Activated T-helper 2 cell treated with anti-CD3 and anti-CD28 coated beads, Interferon-gamma antibody, Interleukin-2, Interleukin-4, amounts not matched to agents 10 μg/mL and 5 μg/mL and 100 μg/mL, durations not matched to agents 14 hours and 24 hours and 36 hours (primary cell): Measurements from ENCODE around the gene AGBL5. TPM values are rescaled to one million over a fixed set of nuclear protein-coding genes. Genes with fewer than 3 reads are reported as not detected.

Experiments used
- DNase-seq: peaks from one replicate; pipeline ENCODE4 v3.0.0; 2021; ENCODE audit warnings: low spot score
- H3K27ac Mint-ChIP-seq: one replicate; pipeline ENCODE4 v1.8.0; 2021; ENCODE audit warnings: mixed read lengths
- H3K27me3 Mint-ChIP-seq: one replicate; pipeline ENCODE4 v1.8.0; 2021; ENCODE audit warnings: low read depth, mixed read lengths
- H3K36me3 Mint-ChIP-seq: one replicate; pipeline ENCODE4 v1.8.0; 2021; ENCODE audit warnings: low read depth, mixed read lengths
- H3K4me1 Mint-ChIP-seq: one replicate; pipeline ENCODE4 v1.8.0; 2021; ENCODE audit warnings: low read depth, mixed read lengths
- H3K4me3 Mint-ChIP-seq: one replicate; pipeline ENCODE4 v1.8.0; 2021; ENCODE audit warnings: low read depth, mild to moderate bottlenecking, moderate library complexity, mixed read lengths
- H3K9me3 Mint-ChIP-seq: one replicate; pipeline ENCODE4 v1.8.0; 2021; ENCODE audit warnings: mixed read lengths
- intact Hi-C: fragments of 100-400 bp; cut with micrococcal nuclease; formaldehyde crosslinking; loops from one replicate; pipeline ENCODE4 v1.15.1; 2023
- total RNA-seq: library from RNA; stranded (reverse); gene quantifications from 2 replicates; pipeline ENCODE4 v1.2.3, GENCODE V29; 2022

AGBL5 gene
- total RNA-seq, 1 donor from 2014 or later = 13.8 TPM

GRCh38 chr2:27049422-27050280 lies 1.8 kb upstream of the AGBL5 start:
- H3K4me1 Mint-ChIP-seq = peaks cover 14% of the 10 kb centered on the region
- H3K36me3 Mint-ChIP-seq = peaks cover 13% of the 10 kb centered on the region
- no peaks in the 10 kb centered on the region for H3K9me3 Mint-ChIP-seq
- H3K4me3 Mint-ChIP-seq = peak overlapping the region; percentile 88
- H3K27ac Mint-ChIP-seq = peak overlapping the region; percentile 98
- intact Hi-C loops = loop anchor here (1.0 to 2.0 kb wide), 4 partner anchors 17 to 163 kb away; partner anchors contain the start of genes ATRAID, KHK, OST4 and SLC5A6
- peak; percentile 50 for DNase-seq
- H3K27me3 Mint-ChIP-seq = peaks cover 2% of the 10 kb centered on the region

GRCh38 chr2:27050281-27050995 lies 1.0 kb upstream of the AGBL5 start:
- Mint-ChIP-seq H3K4me1 (peaks cover 14% of the 10 kb centered on the region), H3K36me3 (peaks cover 14% of the 10 kb centered on the region), H3K27me3 (peaks cover 2% of the 10 kb centered on the region), H3K27ac (peak overlapping the region; percentile 98), H3K9me3 (no peaks in the 10 kb centered on the region), H3K4me3 (peak overlapping the region; percentile 88)
- DNase-seq = peak; percentile 92
- intact Hi-C loops = loop anchor here (1.0 to 2.0 kb wide), 4 partner anchors 18 to 162 kb away; partner anchors contain the start of genes ATRAID, KHK, OST4 and SLC5A6

GRCh38 chr2:27051902-27052645 lies 606 bp downstream of the AGBL5 start:
- Mint-ChIP-seq H3K4me3 (peak overlapping the region; percentile 86), H3K4me1 (peaks cover 14% of the 10 kb centered on the region), H3K27ac (peak overlapping the region; percentile 74), H3K9me3 (no peaks in the 10 kb centered on the region), H3K36me3 (peaks cover 23% of the 10 kb centered on the region), H3K27me3 (peaks cover 2% of the 10 kb centered on the region)
- DNase-seq = no peak
- intact Hi-C loops = loop anchor here (1.0 to 2.0 kb wide), 2 partner anchors 29 to 161 kb away; partner anchors contain the start of genes ATRAID and SLC5A6

- Mint-ChIP-seq H3K27ac (no peak overlapping the region), H3K4me3 (peak overlapping the region; percentile 52), H3K27me3 (peaks cover 2% of the 10 kb centered on the region), H3K36me3 (peaks cover 21% of the 10 kb centered on the region), H3K4me1 (peaks cover 11% of the 10 kb centered on the region), H3K9me3 (no peaks in the 10 kb centered on the region)
- intact Hi-C loops = no loop called here
- no peak for DNase-seq
These were observed 1.9 kb downstream of the AGBL5 start for GRCh38 chr2:27053321-27053720.

GRCh38 chr2:27053776-27054175 lies 2.3 kb downstream of the AGBL5 start:
- no peaks in the 10 kb centered on the region for H3K9me3 Mint-ChIP-seq
- no peak overlapping the region for H3K27ac Mint-ChIP-seq
- H3K36me3 Mint-ChIP-seq = peaks cover 25% of the 10 kb centered on the region
- H3K27me3 Mint-ChIP-seq = peaks cover 2% of the 10 kb centered on the region
- peaks cover 11% of the 10 kb centered on the region for H3K4me1 Mint-ChIP-seq
- intact Hi-C loops = no loop called here
- H3K4me3 Mint-ChIP-seq = no peak overlapping the region
- no peak for DNase-seq

GRCh38 chr2:27054721-27055120 lies 3.3 kb downstream of the AGBL5 start:
- H3K27me3 Mint-ChIP-seq = peaks cover 2% of the 10 kb centered on the region
- no peak for DNase-seq
- H3K27ac Mint-ChIP-seq = no peak overlapping the region
- intact Hi-C loops = no loop called here
- H3K4me1 Mint-ChIP-seq = peaks cover 8% of the 10 kb centered on the region
- H3K4me3 Mint-ChIP-seq = no peak overlapping the region
- H3K9me3 Mint-ChIP-seq = no peaks in the 10 kb centered on the region
- peaks cover 26% of the 10 kb centered on the region for H3K36me3 Mint-ChIP-seq

GRCh38 chr2:27057184-27057583 lies 5.7 kb downstream of the AGBL5 start:
- H3K27ac Mint-ChIP-seq = no peak overlapping the region
- intact Hi-C loops = no loop called here
- peaks cover 1% of the 10 kb centered on the region for H3K4me1 Mint-ChIP-seq

GRCh38 chr2:27058210-27058609 lies 6.7 kb downstream of the AGBL5 start:
- no peak overlapping the region for H3K4me3 Mint-ChIP-seq
- no peak overlapping the region for H3K27ac Mint-ChIP-seq
- H3K4me1 Mint-ChIP-seq = peaks cover 3% of the 10 kb centered on the region
- intact Hi-C loops = no loop called here
- H3K27me3 Mint-ChIP-seq = no peaks in the 10 kb centered on the region
- peaks cover 39% of the 10 kb centered on the region for H3K36me3 Mint-ChIP-seq
- no peaks in the 10 kb centered on the region for H3K9me3 Mint-ChIP-seq
- no peak for DNase-seq

More at GRCh38 chr2:27057184-27057583, 5.7 kb downstream of the AGBL5 start:
- no peak overlapping the region for H3K4me3 Mint-ChIP-seq
- DNase-seq = no peak
- H3K27me3 Mint-ChIP-seq = no peaks in the 10 kb centered on the region
- peaks cover 31% of the 10 kb centered on the region for H3K36me3 Mint-ChIP-seq
- no peaks in the 10 kb centered on the region for H3K9me3 Mint-ChIP-seq

- Mint-ChIP-seq H3K27ac (no peak overlapping the region), H3K27me3 (no peaks in the 10 kb centered on the region), H3K4me3 (no peak overlapping the region), H3K4me1 (peaks cover 3% of the 10 kb centered on the region), H3K36me3 (peaks cover 42% of the 10 kb centered on the region), H3K9me3 (no peaks in the 10 kb centered on the region)
- no peak for DNase-seq
- intact Hi-C loops = no loop called here
These were observed 7.8 kb downstream of the AGBL5 start for GRCh38 chr2:27059141-27059820.

- no peak for DNase-seq
- Mint-ChIP-seq H3K36me3 (peaks cover 43% of the 10 kb centered on the region), H3K4me3 (no peak overlapping the region), H3K27ac (no peak overlapping the region), H3K27me3 (no peaks in the 10 kb centered on the region), H3K4me1 (peaks cover 3% of the 10 kb centered on the region), H3K9me3 (no peaks in the 10 kb centered on the region)
- intact Hi-C loops = no loop called here
These were observed 8.9 kb downstream of the AGBL5 start for GRCh38 chr2:27060323-27060722.

GRCh38 chr2:27065128-27065527 lies 13.7 kb downstream of the AGBL5 start:
- DNase-seq = no peak
- Mint-ChIP-seq H3K4me3 (no peak overlapping the region), H3K9me3 (no peaks in the 10 kb centered on the region), H3K36me3 (peaks cover 66% of the 10 kb centered on the region), H3K27me3 (no peaks in the 10 kb centered on the region), H3K4me1 (peaks cover 20% of the 10 kb centered on the region), H3K27ac (no peak overlapping the region)
- intact Hi-C loops = no loop called here

GRCh38 chr2:27067385-27067784 lies 15.9 kb downstream of the AGBL5 start:
- H3K4me3 Mint-ChIP-seq = no peak overlapping the region
- no peaks in the 10 kb centered on the region for H3K27me3 Mint-ChIP-seq
- intact Hi-C loops = no loop called here
- H3K4me1 Mint-ChIP-seq = peaks cover 28% of the 10 kb centered on the region
- DNase-seq = no peak
- H3K36me3 Mint-ChIP-seq = peaks cover 68% of the 10 kb centered on the region
- no peak overlapping the region for H3K27ac Mint-ChIP-seq
- H3K9me3 Mint-ChIP-seq = no peaks in the 10 kb centered on the region
